GM23338 (cell line): ENCODE measurements around the gene PRPF6. TPM values are rescaled to one million over a fixed set of nuclear protein-coding genes. Genes with fewer than 3 reads are reported as not detected.

Experiments
- ATAC-seq: fragments of 200-7000 bp; cut with Tn5 transposase; 3 replicates; pipeline ENCODE4 v1.9.1; 2020
- DNase-seq: peaks from one replicate; pipeline ENCODE4 v3.0.0-alpha.2; 2015; ENCODE audit warnings: low spot score
- H2AFZ ChIP-seq: fragments of 200-600 bp; sonication (generic); 2 replicates; pipeline ENCODE4 v1.8.0; 2016; ENCODE audit warnings: antibody characterized with exemption, mild to moderate bottlenecking, moderate library complexity
- H3F3A ChIP-seq: fragments of 200-600 bp; sonication (generic); replicated peaks from 2 replicates; pipeline ENCODE4 v1.8.0; 2017; ENCODE audit warnings: antibody characterized with exemption, mixed run types, low read depth
- H3K27ac ChIP-seq: fragments of 200-600 bp; sonication (generic); 2 replicates; pipeline ENCODE4 v1.6.1; 2016; ENCODE audit warnings: low read depth
- H3K27me3 ChIP-seq: fragments of 200-600 bp; sonication (generic); 2 replicates; pipeline ENCODE4 v1.8.0; 2016; ENCODE audit warnings: mild to moderate bottlenecking, mixed run types, moderate library complexity; ENCODE audit not compliant: insufficient read depth
- H3K36me3 ChIP-seq: fragments of 200-600 bp; sonication (generic); 2 replicates; pipeline ENCODE4 v1.8.0; 2016; ENCODE audit warnings: mild to moderate bottlenecking; ENCODE audit not compliant: insufficient read depth
- H3K4me1 ChIP-seq: fragments of 200-600 bp; sonication (generic); 2 replicates; pipeline ENCODE4 v1.8.0; 2016; ENCODE audit warnings: mild to moderate bottlenecking, moderate library complexity; ENCODE audit not compliant: insufficient read depth
- H3K4me2 ChIP-seq: fragments of 200-600 bp; sonication (generic); 2 replicates; pipeline ENCODE4 v1.7.1; 2017; ENCODE audit warnings: mixed run types
- H3K4me3 ChIP-seq: fragments of 200-600 bp; sonication (generic); 2 replicates; pipeline ENCODE4 v1.6.1; 2016; ENCODE audit warnings: mixed run types
- H3K79me2 ChIP-seq: fragments of 200-600 bp; sonication (generic); replicated peaks from 2 replicates; pipeline ENCODE4 v1.8.0; 2017; ENCODE audit warnings: mild to moderate bottlenecking; ENCODE audit not compliant: insufficient read depth
- H3K9me2 ChIP-seq: fragments of 200-600 bp; sonication (generic); 2 replicates; pipeline ENCODE4 v1.8.0; 2017; ENCODE audit not compliant: insufficient read depth
- H4K20me1 ChIP-seq: fragments of 200-600 bp; sonication (generic); replicated peaks from 2 replicates; pipeline ENCODE4 v1.8.0; 2017; ENCODE audit warnings: mild to moderate bottlenecking; ENCODE audit not compliant: insufficient read depth
- H3K27ac Mint-ChIP-seq: 2 replicates; pipeline ENCODE4 v1.8.0; 2020; ENCODE audit warnings: inconsistent platforms, mild to moderate bottlenecking, moderate library complexity, mixed read lengths
- H3K27me3 Mint-ChIP-seq: 3 replicates; pipeline ENCODE4 v1.8.0; 2022; ENCODE audit warnings: low read depth, mild to moderate bottlenecking, moderate library complexity, mixed read lengths, inconsistent platforms; ENCODE audit not compliant: insufficient read depth, poor library complexity
- H3K36me3 Mint-ChIP-seq: 3 replicates; pipeline ENCODE4 v1.8.0; 2021; ENCODE audit warnings: low read depth, mild to moderate bottlenecking, inconsistent platforms, moderate library complexity, mixed read lengths
- H3K4me1 Mint-ChIP-seq: 3 replicates; pipeline ENCODE4 v1.8.0; 2020; ENCODE audit warnings: mild to moderate bottlenecking, inconsistent platforms, mixed read lengths
- H3K4me3 Mint-ChIP-seq: 3 replicates; pipeline ENCODE4 v1.8.0; 2021; ENCODE audit warnings: moderate library complexity, mild to moderate bottlenecking, inconsistent platforms, mixed read lengths
- H3K9me3 Mint-ChIP-seq: 3 replicates; pipeline ENCODE4 v1.8.0; 2020; ENCODE audit warnings: moderate library complexity, mild to moderate bottlenecking, inconsistent platforms, mixed read lengths
- CREB1 ChIP-seq: fragments of 250-450 bp; sonication (Bioruptor Pico); IDR thresholded peaks from 2 replicates; pipeline ENCODE4 v1.5.0; 2020; ENCODE audit warnings: low read depth, mild to moderate bottlenecking, moderate library complexity
- CTCF ChIP-seq, 2 experiments: fragments of 200-600 bp in 1 of 2; sonication (generic) in 1 of 2; conservative IDR thresholded peaks; 2 replicates each; pipeline versions ENCODE4 v1.5.1 to v1.6.1; 2016 to 2017; ENCODE audit warnings: antibody characterized with exemption in 2 of 2, low read depth in 2 of 2, mild to moderate bottlenecking in 2 of 2, moderate library complexity in 1 of 2
- EZH2 ChIP-seq: fragments of 200-600 bp; sonication (generic); IDR thresholded peaks from one replicate; pipeline ENCODE4 v1.8.0; 2017; ENCODE audit warnings: antibody characterized with exemption, mild to moderate bottlenecking, low read depth; ENCODE audit not compliant: unreplicated experiment
- EZH2phosphoT487 ChIP-seq: fragments of 200-600 bp; sonication (generic); IDR thresholded peaks from one replicate; pipeline ENCODE4 v1.8.1; 2018; ENCODE audit warnings: antibody characterized with exemption; ENCODE audit not compliant: unreplicated experiment
- JUNB ChIP-seq: IDR thresholded peaks from one replicate; pipeline ENCODE4 v1.6.1; 2016; ENCODE audit warnings: antibody characterized with exemption; ENCODE audit not compliant: unreplicated experiment
- NANOG ChIP-seq: IDR thresholded peaks from 2 replicates; pipeline ENCODE4 v1.6.1; 2016; ENCODE audit warnings: antibody characterized with exemption, borderline replicate concordance
- POLR2AphosphoS5 ChIP-seq: IDR thresholded peaks from 2 replicates; pipeline ENCODE4 v1.6.1; 2016; ENCODE audit warnings: antibody characterized with exemption, low read depth
- STAT1 ChIP-seq: IDR thresholded peaks from one replicate; pipeline ENCODE4 v1.6.1; 2016; ENCODE audit warnings: antibody characterized with exemption; ENCODE audit not compliant: unreplicated experiment
- ZNF114 ChIP-seq: fragments of 250-450 bp; sonication (Bioruptor Pico); IDR thresholded peaks from 2 replicates; pipeline ENCODE4 v1.5.0; 2020; ENCODE audit warnings: mild to moderate bottlenecking, moderate library complexity
- ZNF331 ChIP-seq: fragments of 250-450 bp; sonication (Bioruptor Pico); IDR thresholded peaks from 2 replicates; pipeline ENCODE4 v1.5.0; 2020; ENCODE audit warnings: low read depth, mild to moderate bottlenecking, moderate library complexity
- ZNF462 ChIP-seq: fragments of 250-450 bp; sonication (Bioruptor Pico); IDR thresholded peaks from 2 replicates; pipeline ENCODE4 v1.5.0; 2020; ENCODE audit warnings: mild to moderate bottlenecking, moderate library complexity
- polyA plus RNA-seq: library from polyadenylated mRNA; unstranded; fragments of >200 nt; fragmentation: Nextera tagmentation; extraction: Ambion mirVana; gene quantifications from 2 replicates; pipeline ENCODE4 v1.2.1, GENCODE V29; 2016
- total RNA-seq: library from RNA; depleted of rRNA; stranded (reverse); fragments of >200 nt; shearing (Covaris generic); gene quantifications from 2 replicates; pipeline ENCODE4 v1.2.3, GENCODE V29; 2014
- TF ChIP-seq, protein P1 (sequence below): IDR thresholded peaks from one replicate; pipeline ENCODE4 v1.6.1; 2018; ENCODE audit warnings: antibody characterized with exemption; ENCODE audit not compliant: unreplicated experiment
- TF ChIP-seq, protein P2 (sequence below): IDR thresholded peaks from 2 replicates; pipeline ENCODE4 v1.6.1; 2016; ENCODE audit warnings: antibody characterized with exemption

The PRPF6 gene
- total and polyA plus RNA-seq, 2 experiments from 2014 or later = 53.8 to 79.9 TPM

- no peak overlapping the region for H2AFZ ChIP-seq
- no peaks in the 10 kb centered on the region for H3K79me2 ChIP-seq
- no peak overlapping the region for H3K27ac ChIP-seq
- TF ChIP-seq EZH2 (no peak), EZH2phosphoT487 (no peak), ZNF462 (CRISPR knock-in tag) (no peak), CREB1 (CRISPR knock-in tag) (no peak), CTCF (conservative IDR thresholded peaks at IDR 0.05; ENCODE audit: low read depth in 2 of 2) (no peak), POLR2AphosphoS5 (no peak), JUNB (no peak), NANOG (no peak), ZNF114 (no peak), ZNF331 (CRISPR knock-in tag) (no peak), STAT1 (no peak)
- TF ChIP-seq, protein P1, sequence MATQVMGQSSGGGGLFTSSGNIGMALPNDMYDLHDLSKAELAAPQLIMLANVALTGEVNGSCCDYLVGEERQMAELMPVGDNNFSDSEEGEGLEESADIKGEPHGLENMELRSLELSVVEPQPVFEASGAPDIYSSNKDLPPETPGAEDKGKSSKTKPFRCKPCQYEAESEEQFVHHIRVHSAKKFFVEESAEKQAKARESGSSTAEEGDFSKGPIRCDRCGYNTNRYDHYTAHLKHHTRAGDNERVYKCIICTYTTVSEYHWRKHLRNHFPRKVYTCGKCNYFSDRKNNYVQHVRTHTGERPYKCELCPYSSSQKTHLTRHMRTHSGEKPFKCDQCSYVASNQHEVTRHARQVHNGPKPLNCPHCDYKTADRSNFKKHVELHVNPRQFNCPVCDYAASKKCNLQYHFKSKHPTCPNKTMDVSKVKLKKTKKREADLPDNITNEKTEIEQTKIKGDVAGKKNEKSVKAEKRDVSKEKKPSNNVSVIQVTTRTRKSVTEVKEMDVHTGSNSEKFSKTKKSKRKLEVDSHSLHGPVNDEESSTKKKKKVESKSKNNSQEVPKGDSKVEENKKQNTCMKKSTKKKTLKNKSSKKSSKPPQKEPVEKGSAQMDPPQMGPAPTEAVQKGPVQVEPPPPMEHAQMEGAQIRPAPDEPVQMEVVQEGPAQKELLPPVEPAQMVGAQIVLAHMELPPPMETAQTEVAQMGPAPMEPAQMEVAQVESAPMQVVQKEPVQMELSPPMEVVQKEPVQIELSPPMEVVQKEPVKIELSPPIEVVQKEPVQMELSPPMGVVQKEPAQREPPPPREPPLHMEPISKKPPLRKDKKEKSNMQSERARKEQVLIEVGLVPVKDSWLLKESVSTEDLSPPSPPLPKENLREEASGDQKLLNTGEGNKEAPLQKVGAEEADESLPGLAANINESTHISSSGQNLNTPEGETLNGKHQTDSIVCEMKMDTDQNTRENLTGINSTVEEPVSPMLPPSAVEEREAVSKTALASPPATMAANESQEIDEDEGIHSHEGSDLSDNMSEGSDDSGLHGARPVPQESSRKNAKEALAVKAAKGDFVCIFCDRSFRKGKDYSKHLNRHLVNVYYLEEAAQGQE = no peak
- TF ChIP-seq, protein P2, sequence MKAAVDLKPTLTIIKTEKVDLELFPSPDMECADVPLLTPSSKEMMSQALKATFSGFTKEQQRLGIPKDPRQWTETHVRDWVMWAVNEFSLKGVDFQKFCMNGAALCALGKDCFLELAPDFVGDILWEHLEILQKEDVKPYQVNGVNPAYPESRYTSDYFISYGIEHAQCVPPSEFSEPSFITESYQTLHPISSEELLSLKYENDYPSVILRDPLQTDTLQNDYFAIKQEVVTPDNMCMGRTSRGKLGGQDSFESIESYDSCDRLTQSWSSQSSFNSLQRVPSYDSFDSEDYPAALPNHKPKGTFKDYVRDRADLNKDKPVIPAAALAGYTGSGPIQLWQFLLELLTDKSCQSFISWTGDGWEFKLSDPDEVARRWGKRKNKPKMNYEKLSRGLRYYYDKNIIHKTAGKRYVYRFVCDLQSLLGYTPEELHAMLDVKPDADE = no peak
- no peak for DNase-seq
- no peaks in the 10 kb centered on the region for H3K9me2 ChIP-seq
- H3K4me1 ChIP-seq = peaks cover 18% of the 10 kb centered on the region
- H3K36me3 Mint-ChIP-seq = peaks cover 27% of the 10 kb centered on the region; the same call in 2 of the 3 replicates
- H3K27me3 Mint-ChIP-seq = peaks cover 7% of the 10 kb centered on the region
- no peak overlapping the region for H3K4me3 Mint-ChIP-seq
- no peak overlapping the region for H3K4me2 ChIP-seq
- H3K36me3 ChIP-seq = no peaks in the 10 kb centered on the region
- H4K20me1 ChIP-seq = no peaks in the 10 kb centered on the region
- peaks cover 21% of the 10 kb centered on the region for H3K4me1 Mint-ChIP-seq
- H3K27me3 ChIP-seq = no peaks in the 10 kb centered on the region
- H3K4me3 ChIP-seq = no peak overlapping the region
- ATAC-seq = no peak
- H3F3A ChIP-seq = 0 out of 2 replicates have a peak, but pooled peaks cover 8% of the 10 kb centered on the region
- no peak overlapping the region for H3K27ac Mint-ChIP-seq
- no peaks in the 10 kb centered on the region for H3K9me3 Mint-ChIP-seq
These were observed 19.1 kb upstream of the PRPF6 start for GRCh38 chr20:63961664-63962425.
